Nephron (organoid): ENCODE results near the gene ZNF462.

ENCODE experiments used
- H3K27ac Mint-ChIP-seq, 3 experiments: 2 replicates each; pipeline ENCODE4 v1.8.0; 2020; ENCODE audit warnings: mixed read lengths in 3 of 3, mild to moderate bottlenecking in 2 of 3, moderate library complexity in 1 of 3
- H3K27me3 Mint-ChIP-seq: 2 replicates; pipeline ENCODE4 v1.8.0; 2021; ENCODE audit warnings: low read depth, mild to moderate bottlenecking, moderate library complexity, mixed read lengths
- H3K36me3 Mint-ChIP-seq: 2 replicates; pipeline ENCODE4 v1.8.0; 2020; ENCODE audit warnings: low read depth, mixed read lengths
- H3K4me1 Mint-ChIP-seq: 2 replicates; pipeline ENCODE4 v1.8.0; 2020; ENCODE audit warnings: mixed read lengths
- H3K4me3 Mint-ChIP-seq, 3 experiments: 2 replicates each; pipeline ENCODE4 v1.8.0; 2020; ENCODE audit warnings: mild to moderate bottlenecking in 3 of 3, mixed read lengths in 3 of 3, moderate library complexity in 2 of 3
- H3K9me3 Mint-ChIP-seq: 2 replicates; pipeline ENCODE4 v1.8.0; 2020; ENCODE audit warnings: mixed read lengths
- CTCF ChIP-seq, 3 experiments: fragments of 200-600 bp; sonication (generic); IDR thresholded peaks; one replicate each; pipeline ENCODE4 v1.5.0; 2021; ENCODE audit warnings: antibody characterized with exemption in 3 of 3; ENCODE audit not compliant: unreplicated experiment in 3 of 3

ZNF462 gene

GRCh38 chr9:107025260-107026035, 162.5 kb downstream of the ZNF462 start:
- Mint-ChIP-seq H3K27ac (no peak overlapping the region), H3K36me3 (no peaks in the 10 kb centered on the region), H3K4me1 (no peaks in the 10 kb centered on the region), H3K4me3 (no peak overlapping the region), H3K9me3 (no peaks in the 10 kb centered on the region), H3K27me3 (peaks cover 4% of the 10 kb centered on the region)
- no peak for TF ChIP-seq CTCF (IDR thresholded peaks at IDR 0.05; ENCODE audit: unreplicated experiment in 3 of 3)

GRCh38 chr9:107029146-107029545, 166.2 kb downstream of the ZNF462 start:
- Mint-ChIP-seq H3K27me3 (peaks cover 5% of the 10 kb centered on the region), H3K9me3 (no peaks in the 10 kb centered on the region), H3K27ac (no peak overlapping the region), H3K4me1 (no peaks in the 10 kb centered on the region), H3K36me3 (no peaks in the 10 kb centered on the region), H3K4me3 (no peak overlapping the region)
- no peak for TF ChIP-seq CTCF (IDR thresholded peaks at IDR 0.05; ENCODE audit: unreplicated experiment in 3 of 3)

DNA sequence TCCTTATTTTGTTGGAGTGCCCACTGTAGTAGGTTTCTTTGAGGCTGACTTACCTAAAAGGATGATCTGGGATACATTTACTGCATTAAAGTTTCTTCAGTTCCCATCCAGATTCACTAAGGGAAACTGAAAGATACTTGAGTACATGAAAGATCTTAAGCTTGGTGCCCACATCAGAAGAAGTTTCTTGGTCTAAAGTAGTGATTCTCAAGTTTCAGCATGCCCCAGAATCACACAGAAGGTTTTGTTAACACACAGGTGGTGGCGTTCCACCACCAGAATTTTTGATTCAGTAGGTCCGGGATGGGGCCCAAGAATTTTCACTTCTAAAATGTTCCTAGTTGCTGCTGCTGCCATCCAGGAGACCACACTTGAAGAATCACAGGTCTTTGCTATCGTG, 171.0 kb downstream of the ZNF462 start:
- Mint-ChIP-seq H3K4me3 (no peak overlapping the region), H3K36me3 (no peaks in the 10 kb centered on the region), H3K27me3 (peaks cover 5% of the 10 kb centered on the region), H3K4me1 (peaks cover 7% of the 10 kb centered on the region), H3K9me3 (no peaks in the 10 kb centered on the region), H3K27ac (no peak overlapping the region)
- no peak for TF ChIP-seq CTCF (IDR thresholded peaks at IDR 0.05; ENCODE audit: unreplicated experiment in 3 of 3)

DNA sequence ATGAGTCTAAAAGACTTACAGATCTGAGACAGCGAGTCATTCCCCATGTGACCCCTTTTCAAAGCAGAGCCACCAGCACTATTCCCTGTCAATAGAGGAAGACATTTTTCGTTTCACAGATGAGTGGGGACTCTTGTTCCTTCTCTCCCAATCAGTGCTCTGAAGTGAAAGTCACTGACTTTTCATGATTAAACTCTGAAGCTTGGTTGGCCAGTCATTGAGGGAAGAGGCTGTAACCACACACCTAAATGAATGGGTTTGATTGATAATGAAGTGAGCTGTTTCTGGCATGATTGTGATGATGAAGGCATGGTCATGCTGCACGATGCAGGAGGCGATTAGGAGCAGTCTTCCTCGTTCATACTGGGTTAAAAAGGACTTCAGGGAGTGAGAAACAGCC, 171.9 kb downstream of the ZNF462 start:
- Mint-ChIP-seq H3K4me3 (no peak overlapping the region), H3K27ac (no peak overlapping the region), H3K9me3 (no peaks in the 10 kb centered on the region), H3K36me3 (no peaks in the 10 kb centered on the region), H3K27me3 (peaks cover 5% of the 10 kb centered on the region), H3K4me1 (peaks cover 16% of the 10 kb centered on the region)
- no peak for TF ChIP-seq CTCF (IDR thresholded peaks at IDR 0.05; ENCODE audit: unreplicated experiment in 3 of 3)

GRCh38 chr9:107036367-107036766, 173.4 kb downstream of the ZNF462 start:
- H3K27me3 Mint-ChIP-seq = peaks cover 5% of the 10 kb centered on the region
- H3K36me3 Mint-ChIP-seq = no peaks in the 10 kb centered on the region
- no peak overlapping the region for H3K4me3 Mint-ChIP-seq
- no peaks in the 10 kb centered on the region for H3K9me3 Mint-ChIP-seq
- H3K27ac Mint-ChIP-seq = no peak overlapping the region
- no peak for TF ChIP-seq CTCF (IDR thresholded peaks at IDR 0.05; ENCODE audit: unreplicated experiment in 3 of 3)
- peaks cover 21% of the 10 kb centered on the region for H3K4me1 Mint-ChIP-seq

GRCh38 chr9:107039542-107039941, 176.6 kb downstream of the ZNF462 start:
- no peak for TF ChIP-seq CTCF (IDR thresholded peaks at IDR 0.05; ENCODE audit: unreplicated experiment in 3 of 3)
- peaks cover 21% of the 10 kb centered on the region for H3K4me1 Mint-ChIP-seq
- no peaks in the 10 kb centered on the region for H3K9me3 Mint-ChIP-seq
- no peaks in the 10 kb centered on the region for H3K27me3 Mint-ChIP-seq
- H3K36me3 Mint-ChIP-seq = no peaks in the 10 kb centered on the region
- H3K4me3 Mint-ChIP-seq = no peak overlapping the region
- H3K27ac Mint-ChIP-seq = no peak overlapping the region
